HEK293T (cell line): Measurements from ENCODE around the gene TRIM21.

ENCODE experiments used
- CTCF ChIA-PET: fragments of 350-600 bp; formaldehyde crosslinking; extraction: SDS; loops from one replicate; lab custom pipeline; 2021; ENCODE audit warnings: antibody characterized with exemption, inconsistent platforms; lab: Yijun Ruan, JAX
- POLR2A ChIA-PET: fragments of 350-600 bp; formaldehyde crosslinking; extraction: SDS; loops from one replicate; lab custom pipeline; 2020; ENCODE audit warnings: antibody characterized with exemption, inconsistent platforms; lab: Yijun Ruan, JAX
- DNase-seq: peaks from one replicate; pipeline ENCODE4 v3.0.0; 2012; ENCODE audit warnings: mixed read lengths; ENCODE audit errors: extremely low spot score
- ARNT ChIP-seq: fragments of 450-650 bp; IDR thresholded peaks from 2 replicates; pipeline ENCODE4 v1.6.1; 2017; ENCODE audit warnings: mild to moderate bottlenecking
- BHLHE40 ChIP-seq: fragments of 450-650 bp; IDR thresholded peaks from 2 replicates; pipeline ENCODE4 v1.6.1; 2016; ENCODE audit warnings: mild to moderate bottlenecking, moderate library complexity, borderline replicate concordance
- CTBP1 ChIP-seq: fragments of 450-650 bp; IDR thresholded peaks from 2 replicates; pipeline ENCODE4 v1.6.1; 2016; ENCODE audit warnings: borderline replicate concordance
- ELF4 ChIP-seq: fragments of 450-650 bp; IDR thresholded peaks from 2 replicates; pipeline ENCODE4 v1.6.1; 2017; ENCODE audit warnings: antibody characterized with exemption
- FOXA1 ChIP-seq: fragments of 450-650 bp; IDR thresholded peaks from 2 replicates; pipeline ENCODE4 v1.6.1; 2016; ENCODE audit warnings: mild to moderate bottlenecking
- FOXK2 ChIP-seq: fragments of 450-650 bp; IDR thresholded peaks from 2 replicates; pipeline ENCODE4 v1.6.1; 2016; ENCODE audit warnings: mild to moderate bottlenecking
- FOXM1 ChIP-seq: fragments of 450-650 bp; IDR thresholded peaks from 2 replicates; pipeline ENCODE4 v1.6.1; 2017; ENCODE audit warnings: mild to moderate bottlenecking, borderline replicate concordance
- HDGF ChIP-seq: fragments of 450-650 bp; IDR thresholded peaks from 2 replicates; pipeline ENCODE4 v1.6.1; 2017; ENCODE audit warnings: antibody characterized with exemption, borderline replicate concordance
- L3MBTL2 ChIP-seq: fragments of 450-650 bp; conservative IDR thresholded peaks from 2 replicates; pipeline ENCODE4 v1.6.1; 2016; ENCODE audit warnings: mild to moderate bottlenecking
- LEF1 ChIP-seq: fragments of 450-650 bp; IDR thresholded peaks from 2 replicates; pipeline ENCODE4 v1.6.1; 2017; ENCODE audit warnings: mild to moderate bottlenecking, borderline replicate concordance
- NFRKB ChIP-seq: fragments of 450-650 bp; IDR thresholded peaks from 2 replicates; pipeline ENCODE4 v1.6.1; 2016; ENCODE audit warnings: mild to moderate bottlenecking, moderate library complexity
- SP1 ChIP-seq: fragments of 450-650 bp; IDR thresholded peaks from 2 replicates; pipeline ENCODE4 v1.6.1; 2017
- SUZ12 ChIP-seq: fragments of 450-650 bp; IDR thresholded peaks from 2 replicates; pipeline ENCODE4 v1.6.1; 2016; ENCODE audit warnings: mild to moderate bottlenecking
- TARDBP ChIP-seq: fragments of 450-650 bp; IDR thresholded peaks from 2 replicates; pipeline ENCODE4 v1.6.1; 2016
- ZNF384 ChIP-seq: fragments of 450-650 bp; IDR thresholded peaks from 2 replicates; pipeline ENCODE4 v1.6.1; 2016
- TF ChIP-seq, protein P1 (sequence below): fragments of 450-650 bp; IDR thresholded peaks from 2 replicates; pipeline ENCODE4 v1.6.1; 2016

Gene TRIM21

DNA sequence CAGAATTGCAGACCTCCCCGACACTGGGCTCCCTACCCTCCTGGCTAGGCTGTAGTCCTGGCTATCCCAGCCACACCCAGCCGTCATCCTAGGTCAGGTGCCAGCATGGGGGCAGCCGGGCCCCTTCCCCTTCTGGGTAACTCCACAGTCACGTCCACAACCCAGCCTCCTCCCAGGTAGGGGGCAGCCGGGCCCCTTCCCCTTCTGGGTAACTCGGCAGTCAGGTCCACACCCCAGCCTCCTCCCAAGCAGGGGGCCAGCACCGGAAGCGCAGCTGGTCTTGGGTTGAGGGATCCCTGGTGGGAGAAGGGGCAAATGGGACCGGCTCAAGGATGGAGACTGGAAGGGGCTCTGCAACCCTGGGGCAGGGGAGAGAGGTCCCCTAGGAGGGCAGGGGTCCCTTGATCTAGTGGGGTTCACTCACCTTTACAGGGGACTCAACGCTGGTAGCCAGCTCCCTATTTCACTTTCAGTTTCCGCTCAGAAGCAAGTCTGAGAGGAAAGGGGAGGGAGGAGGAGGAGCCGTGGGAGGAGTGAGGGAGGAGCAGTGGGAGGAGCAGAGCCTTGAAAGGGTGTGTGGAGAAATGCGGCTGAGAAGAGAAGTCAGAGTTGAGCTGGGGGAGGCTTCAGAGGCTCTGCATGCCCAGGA, at the start of gene TRIM21:
TSS of gene TRIM21 (minus strand) at position 494 of the 649 bp plus-strand sequence. CDS start 3,293 bp downstream, outside the sequence.
- ChIA-PET POLR2A (interaction anchor here (1.3 to 1.8 kb wide), 2 partner anchors 16 to 205 kb away, joined by 4 read pairs; no protein-coding TSS in a partner anchor), CTCF (interaction anchor here (0.9 kb wide), 1 partner anchor 146 kb away, joined by 3 read pairs; no protein-coding TSS in a partner anchor)
- peak; percentile 69 for DNase-seq
- TF ChIP-seq CTBP1 = no peak

DNA sequence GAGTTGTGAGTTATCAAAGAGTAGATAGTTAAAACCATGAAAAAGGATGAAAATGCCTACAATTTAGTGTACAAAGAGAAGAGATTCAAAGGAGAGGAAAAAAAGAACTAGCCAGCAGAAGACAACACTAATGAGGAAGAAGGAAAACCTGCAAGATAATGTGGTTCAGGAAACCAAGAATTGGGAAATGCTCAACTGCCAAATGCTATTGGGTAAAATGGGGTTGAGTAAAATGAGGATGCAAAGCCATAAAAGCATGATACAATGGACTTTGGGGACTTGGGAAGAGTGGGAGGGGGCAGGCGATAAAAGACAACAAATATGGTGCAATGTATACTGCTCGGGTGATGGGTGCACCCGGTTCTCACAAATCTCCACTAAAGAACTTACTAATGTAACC, 48.0 kb upstream of the TRIM21 start:
- no peak for DNase-seq
- ChIA-PET CTCF (no interaction called here), POLR2A (no interaction called here)
- TF ChIP-seq ARNT (no peak), TARDBP (no peak)

DNA sequence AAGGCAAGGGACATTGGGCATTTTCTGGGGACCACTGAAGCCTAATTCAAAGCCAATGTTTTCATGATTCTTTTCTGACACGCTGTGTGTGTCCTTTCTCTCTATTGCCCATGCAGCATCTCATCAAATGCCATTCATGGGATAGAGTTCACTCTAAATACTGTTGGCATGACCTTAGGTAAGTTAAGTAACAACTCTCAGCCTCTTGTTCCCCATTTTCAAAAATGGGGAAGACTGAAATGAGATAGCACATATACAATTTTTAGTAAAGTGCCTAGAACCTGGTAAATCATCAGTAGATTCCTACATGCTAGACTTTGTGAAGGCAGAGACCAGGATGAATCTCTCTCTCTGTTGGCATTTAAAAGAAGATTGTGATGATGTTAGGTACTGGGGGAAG, 42.9 kb upstream of the TRIM21 start:
- POLR2A ChIA-PET = no interaction called here
- no peak for DNase-seq
- TF ChIP-seq, protein P1, sequence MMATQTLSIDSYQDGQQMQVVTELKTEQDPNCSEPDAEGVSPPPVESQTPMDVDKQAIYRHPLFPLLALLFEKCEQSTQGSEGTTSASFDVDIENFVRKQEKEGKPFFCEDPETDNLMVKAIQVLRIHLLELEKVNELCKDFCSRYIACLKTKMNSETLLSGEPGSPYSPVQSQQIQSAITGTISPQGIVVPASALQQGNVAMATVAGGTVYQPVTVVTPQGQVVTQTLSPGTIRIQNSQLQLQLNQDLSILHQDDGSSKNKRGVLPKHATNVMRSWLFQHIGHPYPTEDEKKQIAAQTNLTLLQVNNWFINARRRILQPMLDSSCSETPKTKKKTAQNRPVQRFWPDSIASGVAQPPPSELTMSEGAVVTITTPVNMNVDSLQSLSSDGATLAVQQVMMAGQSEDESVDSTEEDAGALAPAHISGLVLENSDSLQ = no peak
- TF ChIP-seq SP1 = no peak
- no peak for TF ChIP-seq LEF1
- no peak for TF ChIP-seq FOXM1
- TF ChIP-seq BHLHE40 = no peak
- CTCF ChIA-PET = no interaction called here

DNA sequence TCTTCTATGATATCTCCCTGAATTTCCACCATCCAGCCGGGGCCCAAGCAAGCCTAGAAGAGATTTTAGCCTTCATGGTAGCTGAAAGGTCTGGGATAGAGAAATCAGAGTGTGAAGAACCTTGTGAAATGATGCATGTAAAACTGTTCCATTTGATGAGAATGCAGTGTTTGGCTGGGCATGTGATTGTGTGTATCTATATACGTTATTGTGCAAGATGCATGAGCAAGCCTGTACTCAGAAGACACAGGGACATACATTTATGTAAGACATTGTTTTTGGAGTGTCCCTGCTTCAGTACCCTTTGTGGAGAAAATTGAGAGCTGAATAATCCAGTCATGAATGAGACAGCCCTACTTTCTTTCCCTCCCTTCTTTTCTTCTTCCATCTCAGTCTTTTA, 40.4 kb upstream of the TRIM21 start:
- TF ChIP-seq FOXK2 = no peak
- TF ChIP-seq TARDBP = no peak
- no peak for TF ChIP-seq L3MBTL2
- no peak for TF ChIP-seq NFRKB
- TF ChIP-seq FOXM1 = no peak
- TF ChIP-seq ARNT = no peak
- no peak for TF ChIP-seq FOXA1
- no peak for TF ChIP-seq SP1
- TF ChIP-seq ELF4 = no peak
- no peak for TF ChIP-seq BHLHE40
- TF ChIP-seq HDGF = no peak
- TF ChIP-seq CTBP1 = no peak
- TF ChIP-seq, protein P1 = no peak
- TF ChIP-seq ZNF384 = no peak
- no peak for TF ChIP-seq SUZ12
- TF ChIP-seq LEF1 = no peak
- DNase-seq = no peak
- ChIA-PET POLR2A (no interaction called here), CTCF (no interaction called here)

DNA sequence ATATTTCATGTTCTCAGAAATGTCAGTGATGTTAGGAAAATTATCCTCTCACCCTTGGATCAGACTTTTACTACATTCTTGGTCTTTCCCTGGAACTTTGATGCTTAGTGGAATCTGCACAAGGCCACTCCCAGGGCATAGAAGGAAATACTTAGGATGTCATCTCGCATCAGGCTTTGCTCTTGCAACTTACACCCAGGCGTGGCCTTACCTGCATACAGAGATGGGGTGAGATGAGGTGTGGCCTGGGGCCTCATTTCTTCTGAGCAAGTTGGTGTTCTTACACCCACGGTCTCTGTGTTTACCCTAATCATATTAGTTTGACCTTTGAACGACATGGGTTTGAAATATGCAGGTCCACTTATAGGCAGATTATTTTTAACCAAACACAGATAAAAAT, 36.5 kb upstream of the TRIM21 start:
- no peak for DNase-seq
- ChIA-PET CTCF (no interaction called here), POLR2A (no interaction called here)
- TF ChIP-seq NFRKB = no peak
- TF ChIP-seq SP1 = no peak
- TF ChIP-seq TARDBP = no peak
- TF ChIP-seq LEF1 = no peak
- no peak for TF ChIP-seq ELF4
- TF ChIP-seq L3MBTL2 = no peak
- TF ChIP-seq CTBP1 = no peak
- TF ChIP-seq, protein P1 = no peak
- no peak for TF ChIP-seq FOXK2
- no peak for TF ChIP-seq FOXA1
- no peak for TF ChIP-seq SUZ12
- TF ChIP-seq FOXM1 = no peak
- no peak for TF ChIP-seq ARNT

DNA sequence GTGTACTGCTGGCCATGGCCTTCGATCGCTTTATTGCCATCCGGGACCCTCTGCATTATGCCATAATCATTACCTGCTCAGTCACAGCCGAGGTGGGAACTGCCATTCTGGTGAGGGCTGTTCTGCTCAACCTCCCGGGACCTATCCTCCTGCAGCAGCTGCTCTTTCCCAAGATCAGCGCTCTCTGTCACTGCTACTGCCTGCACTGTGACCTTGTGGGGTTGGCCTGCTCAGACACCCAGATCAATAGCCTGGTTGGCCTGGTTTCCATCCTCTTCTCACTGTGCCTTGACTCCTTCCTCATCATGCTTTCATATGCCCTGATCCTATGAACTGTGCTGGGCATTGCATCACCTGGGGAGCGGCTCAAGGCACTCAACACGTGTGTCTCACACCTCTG, 24.9 kb upstream of the TRIM21 start:
- no peak for TF ChIP-seq L3MBTL2
- TF ChIP-seq SUZ12 = no peak
- no peak for TF ChIP-seq FOXM1
- TF ChIP-seq SP1 = no peak
- no peak for TF ChIP-seq ZNF384
- no peak for TF ChIP-seq ELF4
- TF ChIP-seq FOXA1 = no peak
- TF ChIP-seq ARNT = no peak
- no peak for TF ChIP-seq LEF1
- no peak for TF ChIP-seq HDGF
- TF ChIP-seq NFRKB = no peak
- no peak for TF ChIP-seq FOXK2
- TF ChIP-seq BHLHE40 = no peak
- CTCF ChIA-PET = no interaction called here
- DNase-seq = no peak
- POLR2A ChIA-PET = no interaction called here

DNA sequence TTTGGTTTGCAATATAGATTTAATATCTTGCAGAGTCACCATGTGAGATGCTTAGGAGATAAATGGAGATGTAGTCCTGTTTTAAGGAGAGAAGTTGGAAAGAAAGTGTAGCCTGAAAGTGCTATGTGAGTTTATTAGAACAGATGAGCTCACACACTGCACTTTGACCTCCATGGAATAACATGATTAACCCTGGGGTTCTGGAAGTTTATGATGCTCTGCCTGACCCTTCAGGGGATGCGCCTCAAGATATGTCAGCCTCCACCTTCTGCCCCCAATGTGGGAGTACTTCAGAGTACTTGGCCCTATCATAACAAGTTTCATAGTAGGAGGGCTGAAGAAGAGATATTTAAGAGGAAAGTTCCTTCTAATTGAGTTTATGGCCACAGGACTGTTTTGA, 23.3 kb upstream of the TRIM21 start:
- no peak for TF ChIP-seq CTBP1
- ChIA-PET POLR2A (no interaction called here), CTCF (no interaction called here)
- no peak for DNase-seq
